BLaER1 treated with 17β-estradiol and CSF1 and Interleukin-3, amounts not matched to agents 10 nM and 100 nM (cell line): Measurements from ENCODE around the gene PRKAG1.

Experiments
- H3K27ac ChIP-seq, 11 experiments: shearing (Covaris generic); formaldehyde crosslinking; 2 replicates each; pipeline ENCODE4 v1.8.1; 2022
- H3K27me3 ChIP-seq, 11 experiments: shearing (Covaris generic); formaldehyde crosslinking; 2 replicates each; pipeline ENCODE4 v1.8.1; 2022
- H3K36me3 ChIP-seq, 11 experiments: shearing (Covaris generic); formaldehyde crosslinking; 2 replicates each; pipeline ENCODE4 v1.8.1; 2022
- H3K4me1 ChIP-seq, 10 experiments: shearing (Covaris generic); formaldehyde crosslinking; 2 replicates each; pipeline ENCODE4 v1.8.1; 2022
- H3K4me2 ChIP-seq, 11 experiments: shearing (Covaris generic); formaldehyde crosslinking; 2 replicates each; pipeline ENCODE4 v1.8.1; 2022
- H3K4me3 ChIP-seq, 10 experiments: shearing (Covaris generic); formaldehyde crosslinking; 2 replicates each; pipeline ENCODE4 v1.8.1; 2022
- H3K9ac ChIP-seq, 11 experiments: shearing (Covaris generic); formaldehyde crosslinking; 2 replicates each; pipeline ENCODE4 v1.8.1; 2022
- H3K9me3 ChIP-seq, 11 experiments: shearing (Covaris generic); formaldehyde crosslinking; replicated peaks in 1 of 11; 2 replicates each; pipeline ENCODE4 v1.8.1; 2022
- H4K20me1 ChIP-seq, 11 experiments: shearing (Covaris generic); formaldehyde crosslinking; 2 replicates each; pipeline ENCODE4 v1.8.1; 2022
- Cebpa-rat ChIP-seq, 11 experiments: shearing (Covaris generic); IDR thresholded peaks; 2 replicates each; pipeline ENCODE4 v1.8.1; 2022

The PRKAG1 gene

DNA sequence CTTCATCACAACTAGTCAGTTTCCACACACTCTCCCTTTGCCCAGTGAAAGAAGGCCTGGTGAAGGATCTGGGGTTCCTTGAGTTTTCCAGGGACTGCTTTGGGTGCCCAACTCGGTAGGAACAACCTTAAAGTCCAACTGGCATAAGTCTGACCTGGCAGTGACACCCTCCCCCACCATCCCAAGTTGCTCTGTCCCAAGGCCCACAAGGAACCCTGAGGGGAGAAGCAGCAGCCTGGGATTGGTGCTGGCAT is 40.4 kb upstream of the PRKAG1 start:
- no peak for TF ChIP-seq Cebpa-rat (IDR thresholded peaks at IDR 0.05)
- H3K4me3 ChIP-seq = peak overlapping the region; percentile 91 to 100 (median 98)
- H3K27ac ChIP-seq = peak overlapping the region; percentile 96 to 100 (median 99)
- no peaks in the 10 kb centered on the region for H3K9me3 ChIP-seq
- H3K36me3 ChIP-seq = peaks cover 15 to 19% (median 19%) of the 10 kb centered on the region in 11 experiments
- H3K9ac ChIP-seq = peak overlapping the region; percentile 96 to 100 (median 99)
- H3K4me2 ChIP-seq = peak overlapping the region; percentile 91 to 100 (median 98)
- peaks cover 46 to 61% (median 50%) of the 10 kb centered on the region in 11 experiments for H4K20me1 ChIP-seq
- H3K4me1 ChIP-seq = peaks cover 35 to 49% (median 39%) of the 10 kb centered on the region in 10 experiments
- H3K27me3 ChIP-seq = no peaks in the 10 kb centered on the region

- Histone ChIP-seq H4K20me1 (peaks cover 51 to 66% (median 55%) of the 10 kb centered on the region in 11 experiments), H3K36me3 (peaks cover 19 to 24% (median 23%) of the 10 kb centered on the region in 11 experiments), H3K4me1 (peaks cover 35 to 45% (median 39%) of the 10 kb centered on the region in 10 experiments), H3K27me3 (no peaks in the 10 kb centered on the region), H3K4me3 (peak overlapping the region; percentile 91 to 100 (median 98)), H3K27ac (peak overlapping the region; percentile 96 to 100 (median 99)), H3K9me3 (no peaks in the 10 kb centered on the region), H3K4me2 (peak overlapping the region; percentile 91 to 100 (median 98)), H3K9ac (peak overlapping the region; percentile 96 to 100 (median 99))
- TF ChIP-seq Cebpa-rat (IDR thresholded peaks at IDR 0.05) = no peak
Measured at GRCh38 chr12:49058366-49059044, 39.9 kb upstream of the PRKAG1 start.

- H3K36me3 ChIP-seq = peaks cover 26 to 30% (median 29%) of the 10 kb centered on the region in 11 experiments
- no peaks in the 10 kb centered on the region for H3K27me3 ChIP-seq
- no peaks in the 10 kb centered on the region for H3K9me3 ChIP-seq
- H4K20me1 ChIP-seq = peaks cover 57 to 72% (median 61%) of the 10 kb centered on the region in 11 experiments
- TF ChIP-seq Cebpa-rat (IDR thresholded peaks at IDR 0.05) = no peak
- peak overlapping the region; percentile 91 to 100 (median 98) for H3K4me3 ChIP-seq
- peak overlapping the region; percentile 96 to 100 (median 99); a peak in 21 of 22 replicates for H3K27ac ChIP-seq
- peak overlapping the region; percentile 91 to 100 (median 98) for H3K4me2 ChIP-seq
- H3K4me1 ChIP-seq = peaks cover 35 to 43% (median 39%) of the 10 kb centered on the region in 10 experiments
- peak overlapping the region; percentile 96 to 100 (median 99) for H3K9ac ChIP-seq
Measured at GRCh38 chr12:49057888-49058287, 39.3 kb upstream of the PRKAG1 start.

- no peak for TF ChIP-seq Cebpa-rat (IDR thresholded peaks at IDR 0.05)
- Histone ChIP-seq H4K20me1 (peaks cover 74 to 89% (median 79%) of the 10 kb centered on the region in 11 experiments), H3K27ac (peak overlapping the region; percentile 96 to 100 (median 99); a peak in 21 of 22 replicates), H3K27me3 (no peaks in the 10 kb centered on the region), H3K36me3 (peaks cover 43 to 47% (median 47%) of the 10 kb centered on the region in 11 experiments), H3K9ac (peak overlapping the region; percentile 96 to 100 (median 99)), H3K9me3 (no peaks in the 10 kb centered on the region), H3K4me3 (peak overlapping the region; percentile 91 to 100 (median 98)), H3K4me1 (peaks cover 27 to 32% (median 30%) of the 10 kb centered on the region in 10 experiments), H3K4me2 (peak overlapping the region; percentile 91 to 100 (median 98))
Measured at GRCh38 chr12:49055978-49056754, 37.6 kb upstream of the PRKAG1 start.

DNA sequence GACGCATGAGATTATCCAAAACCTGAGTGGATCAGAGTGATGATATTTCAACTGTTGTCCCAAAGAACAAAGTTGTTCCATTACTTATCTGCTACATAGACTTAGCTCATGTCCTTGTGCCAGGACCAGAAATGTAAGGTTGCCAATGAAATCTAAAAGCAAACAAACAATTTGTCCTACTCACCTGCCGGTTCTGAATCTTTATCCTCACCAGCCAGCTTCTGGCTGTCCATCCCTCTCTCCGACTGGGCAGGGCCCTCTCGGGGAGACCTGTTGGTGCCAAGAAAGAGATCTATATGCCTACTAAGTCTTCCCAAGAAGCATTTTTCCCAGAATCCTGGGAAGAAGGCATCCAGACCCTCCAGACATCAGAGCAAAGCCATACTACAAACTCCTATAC is 36.5 kb upstream of the PRKAG1 start:
- peaks cover 27 to 31% (median 29%) of the 10 kb centered on the region in 10 experiments for H3K4me1 ChIP-seq
- H3K36me3 ChIP-seq = peaks cover 54 to 58% (median 57%) of the 10 kb centered on the region in 11 experiments
- H4K20me1 ChIP-seq = peaks cover 85 to 100% (median 89%) of the 10 kb centered on the region in 11 experiments
- peak overlapping the region; percentile 91 to 100 (median 98) for H3K4me2 ChIP-seq
- peak overlapping the region in 9 of 11 experiments; percentile 3 to 100 (median 99); a peak in 15 of 22 replicates for H3K9ac ChIP-seq
- TF ChIP-seq Cebpa-rat (IDR thresholded peaks at IDR 0.05) = no peak
- peak overlapping the region in 8 of 11 experiments; percentile 96 to 100 (median 99); a peak in 8 of 22 replicates for H3K27ac ChIP-seq
- H3K27me3 ChIP-seq = no peaks in the 10 kb centered on the region
- H3K4me3 ChIP-seq = no peak overlapping the region
- H3K9me3 ChIP-seq = no peaks in the 10 kb centered on the region

DNA sequence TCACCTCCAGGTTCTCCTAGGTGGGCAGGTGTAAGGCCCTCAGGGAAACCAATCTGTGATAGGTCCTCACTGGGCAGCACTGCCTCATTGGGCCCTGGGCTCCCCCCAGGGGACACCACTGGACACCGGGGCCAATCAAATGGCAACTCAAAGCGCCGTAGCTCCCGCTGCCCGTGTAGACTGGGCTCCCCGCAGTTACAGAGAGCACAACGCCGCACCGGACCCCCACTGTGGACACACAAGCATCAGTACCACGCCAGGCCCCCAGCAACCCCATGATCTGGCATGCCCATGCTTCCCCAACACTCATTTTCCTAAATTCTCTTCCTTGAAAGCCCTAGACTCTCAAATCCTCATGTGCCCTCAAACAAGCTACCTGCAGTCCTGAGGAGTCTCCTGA is 35.9 kb upstream of the PRKAG1 start:
- H3K4me2 ChIP-seq = no peak overlapping the region
- H4K20me1 ChIP-seq = peaks cover 91 to 100% (median 95%) of the 10 kb centered on the region in 11 experiments
- no peaks in the 10 kb centered on the region for H3K27me3 ChIP-seq
- no peak overlapping the region for H3K4me3 ChIP-seq
- peak overlapping the region in 6 of 11 experiments; percentile 37 to 100 (median 99); a peak in 6 of 22 replicates for H3K9ac ChIP-seq
- peaks cover 59 to 64% (median 63%) of the 10 kb centered on the region in 11 experiments for H3K36me3 ChIP-seq
- H3K4me1 ChIP-seq = peaks cover 27 to 31% (median 29%) of the 10 kb centered on the region in 10 experiments
- H3K27ac ChIP-seq = 0 out of 22 replicates have a peak overlapping the region, but pooled peaks of 2 of the 11 experiments have one; percentile 9 to 96
- H3K9me3 ChIP-seq = no peaks in the 10 kb centered on the region
- TF ChIP-seq Cebpa-rat (IDR thresholded peaks at IDR 0.05) = no peak

DNA sequence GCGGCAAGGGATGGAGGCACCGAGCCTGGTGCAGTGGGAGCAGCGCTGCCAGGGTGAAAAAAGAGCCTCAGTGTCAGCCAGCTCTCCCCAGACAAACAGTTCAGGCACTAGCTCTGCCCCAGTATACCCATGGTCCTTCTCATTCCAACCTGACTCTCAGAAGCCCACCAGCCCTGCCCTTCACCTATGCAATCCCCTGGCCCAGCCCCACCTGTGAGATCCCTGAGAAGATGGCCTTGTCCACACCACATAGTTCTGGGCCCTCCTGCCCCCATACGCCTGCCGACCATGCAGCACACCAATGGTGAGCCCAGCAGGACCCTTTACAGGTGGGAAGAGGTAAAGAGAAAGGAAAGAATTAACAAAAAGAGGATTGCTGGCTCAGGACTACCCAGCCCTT is 35.5 kb upstream of the PRKAG1 start:
- Histone ChIP-seq H3K27me3 (no peaks in the 10 kb centered on the region), H3K9ac (peak overlapping the region in 4 of 11 experiments; percentile 37 to 100 (median 99); a peak in 6 of 22 replicates)

GRCh38 chr12:49052451-49053208 is 34.1 kb upstream of the PRKAG1 start:
- H3K27me3 ChIP-seq = no peaks in the 10 kb centered on the region
- peaks cover 25 to 31% (median 26%) of the 10 kb centered on the region in 10 experiments for H3K4me1 ChIP-seq
- H3K9me3 ChIP-seq = no peaks in the 10 kb centered on the region
- H3K4me2 ChIP-seq = no peak overlapping the region
- H3K27ac ChIP-seq = no peak overlapping the region
- no peak overlapping the region for H3K4me3 ChIP-seq
- no peak overlapping the region for H3K9ac ChIP-seq
- peaks cover 90 to 100% (median 96%) of the 10 kb centered on the region in 11 experiments for H4K20me1 ChIP-seq
- peaks cover 78 to 83% (median 82%) of the 10 kb centered on the region in 11 experiments for H3K36me3 ChIP-seq
- no peak for TF ChIP-seq Cebpa-rat (IDR thresholded peaks at IDR 0.05)

More for the DNA sequence above, 35.5 kb upstream of the PRKAG1 start:
- peaks cover 27 to 31% (median 29%) of the 10 kb centered on the region in 10 experiments for H3K4me1 ChIP-seq
- TF ChIP-seq Cebpa-rat (IDR thresholded peaks at IDR 0.05) = no peak
- H3K9me3 ChIP-seq = no peaks in the 10 kb centered on the region
- H4K20me1 ChIP-seq = peaks cover 91 to 100% (median 96%) of the 10 kb centered on the region in 11 experiments
- H3K27ac ChIP-seq = no peak overlapping the region; a peak in 1 of 22 replicates
- H3K4me3 ChIP-seq = no peak overlapping the region
- H3K4me2 ChIP-seq = no peak overlapping the region
- H3K36me3 ChIP-seq = peaks cover 64 to 68% (median 67%) of the 10 kb centered on the region in 11 experiments
